SK-N-SH (cell line): ENCODE results near the gene PIEZO2.

ENCODE experiments used
- CTCF ChIP-seq: fragments of 200-600 bp; sonication (generic); IDR thresholded peaks from 2 replicates; pipeline ENCODE4 v1.6.1; 2017; ENCODE audit warnings: antibody characterized with exemption, mild to moderate bottlenecking, moderate library complexity
- EP300 ChIP-seq, 2 experiments: IDR thresholded peaks; 2 replicates each; pipeline versions ENCODE4 v1.4.0 to v1.6.1; 2012; ENCODE audit warnings: borderline replicate concordance in 1 of 2, low read depth in 1 of 2, low read length in 1 of 2
- MXI1 ChIP-seq: IDR thresholded peaks from 2 replicates; pipeline ENCODE4 v1.6.1; 2012; ENCODE audit warnings: mild to moderate bottlenecking, low read depth, low read length, improper control_type of control experiment
- POLR2AphosphoS5 ChIP-seq: IDR thresholded peaks from 2 replicates; pipeline ENCODE4 v1.6.1; 2012; ENCODE audit warnings: low read depth, low read length
- RAD21 ChIP-seq: IDR thresholded peaks from 2 replicates; pipeline ENCODE4 v1.6.1; 2012; ENCODE audit warnings: mild to moderate bottlenecking, low read length
- REST ChIP-seq: IDR thresholded peaks from 2 replicates; pipeline ENCODE4 v1.6.1; 2012; ENCODE audit warnings: mild to moderate bottlenecking, low read depth, low read length, moderate library complexity
- TAF1 ChIP-seq: IDR thresholded peaks from 2 replicates; pipeline ENCODE4 v1.6.1; 2012; ENCODE audit warnings: low read depth, mild to moderate bottlenecking, low read length, moderate library complexity, borderline replicate concordance
- USF1 ChIP-seq: IDR thresholded peaks from 2 replicates; pipeline ENCODE4 v1.4.0; 2012; ENCODE audit warnings: low read depth, borderline replicate concordance
- YY1 ChIP-seq: IDR thresholded peaks from 2 replicates; pipeline ENCODE4 v1.4.0; 2012; ENCODE audit warnings: low read depth, mild to moderate bottlenecking
- TF ChIP-seq, protein P1 (sequence below): IDR thresholded peaks from 2 replicates; pipeline ENCODE4 v1.4.0; 2012; ENCODE audit warnings: low read depth, borderline replicate concordance
- TF ChIP-seq, protein P2 (sequence below): fragments of 150-350 bp; IDR thresholded peaks from 2 replicates; pipeline ENCODE4 v1.6.1; 2017; ENCODE audit warnings: antibody characterized with exemption, low read length, low read depth, borderline replicate concordance

GRCh38 chr18:11052800-11053199 lies 96.6 kb downstream of the PIEZO2 start:
- TF ChIP-seq POLR2AphosphoS5 (no peak), CTCF (no peak), USF1 (no peak), EP300 (IDR thresholded peaks at IDR 0.05; ENCODE audit: borderline replicate concordance in 1 of 2, low read depth in 1 of 2, low read length in 1 of 2) (no peak), REST (no peak), TAF1 (no peak), YY1 (no peak), RAD21 (no peak), MXI1 (no peak)
- TF ChIP-seq, protein P1, sequence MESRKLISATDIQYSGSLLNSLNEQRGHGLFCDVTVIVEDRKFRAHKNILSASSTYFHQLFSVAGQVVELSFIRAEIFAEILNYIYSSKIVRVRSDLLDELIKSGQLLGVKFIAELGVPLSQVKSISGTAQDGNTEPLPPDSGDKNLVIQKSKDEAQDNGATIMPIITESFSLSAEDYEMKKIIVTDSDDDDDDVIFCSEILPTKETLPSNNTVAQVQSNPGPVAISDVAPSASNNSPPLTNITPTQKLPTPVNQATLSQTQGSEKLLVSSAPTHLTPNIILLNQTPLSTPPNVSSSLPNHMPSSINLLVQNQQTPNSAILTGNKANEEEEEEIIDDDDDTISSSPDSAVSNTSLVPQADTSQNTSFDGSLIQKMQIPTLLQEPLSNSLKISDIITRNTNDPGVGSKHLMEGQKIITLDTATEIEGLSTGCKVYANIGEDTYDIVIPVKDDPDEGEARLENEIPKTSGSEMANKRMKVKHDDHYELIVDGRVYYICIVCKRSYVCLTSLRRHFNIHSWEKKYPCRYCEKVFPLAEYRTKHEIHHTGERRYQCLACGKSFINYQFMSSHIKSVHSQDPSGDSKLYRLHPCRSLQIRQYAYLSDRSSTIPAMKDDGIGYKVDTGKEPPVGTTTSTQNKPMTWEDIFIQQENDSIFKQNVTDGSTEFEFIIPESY: no peak
- TF ChIP-seq, protein P2, sequence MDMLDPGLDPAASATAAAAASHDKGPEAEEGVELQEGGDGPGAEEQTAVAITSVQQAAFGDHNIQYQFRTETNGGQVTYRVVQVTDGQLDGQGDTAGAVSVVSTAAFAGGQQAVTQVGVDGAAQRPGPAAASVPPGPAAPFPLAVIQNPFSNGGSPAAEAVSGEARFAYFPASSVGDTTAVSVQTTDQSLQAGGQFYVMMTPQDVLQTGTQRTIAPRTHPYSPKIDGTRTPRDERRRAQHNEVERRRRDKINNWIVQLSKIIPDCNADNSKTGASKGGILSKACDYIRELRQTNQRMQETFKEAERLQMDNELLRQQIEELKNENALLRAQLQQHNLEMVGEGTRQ: no peak
